SW 1271 (cell line): ENCODE measurements around the gene NPC1.
A peak's percentile ranks its signal among the peaks of the same experiment; 100 is the strongest.

ENCODE experiments used
- DNase-seq, 2 experiments: peaks; one replicate each; lab custom pipeline; 2025; lab: John Stamatoyannopoulos, UW

The NPC1 gene

GRCh38 chr18:23548275-23548674 lies 38.0 kb downstream of the NPC1 start:
- DNase-seq = no peak

DNA sequence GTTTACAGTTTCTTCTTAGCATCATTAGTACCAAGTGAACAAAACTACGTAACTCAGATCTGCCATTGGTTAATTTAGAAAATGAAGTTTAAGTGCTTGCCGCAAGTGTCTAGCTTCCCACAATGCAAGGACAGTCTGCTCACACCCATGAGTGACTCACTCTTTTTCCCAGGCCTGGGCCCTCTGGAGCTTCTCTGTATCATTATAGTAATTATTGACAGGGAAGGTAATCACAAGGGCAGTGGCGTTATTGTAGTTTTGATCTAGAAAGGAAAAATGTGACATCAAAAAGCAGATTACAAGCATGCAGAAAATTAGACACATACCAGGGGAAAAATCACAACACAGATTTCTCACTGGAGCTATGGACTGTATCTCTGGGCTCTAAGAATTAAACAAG lies 38.5 kb downstream of the NPC1 start:
- no peak for DNase-seq

GRCh38 chr18:23547306-23547705 lies 39.0 kb downstream of the NPC1 start:
- DNase-seq = no peak

GRCh38 chr18:23545247-23545789 lies 41.0 kb downstream of the NPC1 start:
- DNase-seq = no peak

GRCh38 chr18:23542461-23542860 lies 43.8 kb downstream of the NPC1 start:
- no peak for DNase-seq

DNA sequence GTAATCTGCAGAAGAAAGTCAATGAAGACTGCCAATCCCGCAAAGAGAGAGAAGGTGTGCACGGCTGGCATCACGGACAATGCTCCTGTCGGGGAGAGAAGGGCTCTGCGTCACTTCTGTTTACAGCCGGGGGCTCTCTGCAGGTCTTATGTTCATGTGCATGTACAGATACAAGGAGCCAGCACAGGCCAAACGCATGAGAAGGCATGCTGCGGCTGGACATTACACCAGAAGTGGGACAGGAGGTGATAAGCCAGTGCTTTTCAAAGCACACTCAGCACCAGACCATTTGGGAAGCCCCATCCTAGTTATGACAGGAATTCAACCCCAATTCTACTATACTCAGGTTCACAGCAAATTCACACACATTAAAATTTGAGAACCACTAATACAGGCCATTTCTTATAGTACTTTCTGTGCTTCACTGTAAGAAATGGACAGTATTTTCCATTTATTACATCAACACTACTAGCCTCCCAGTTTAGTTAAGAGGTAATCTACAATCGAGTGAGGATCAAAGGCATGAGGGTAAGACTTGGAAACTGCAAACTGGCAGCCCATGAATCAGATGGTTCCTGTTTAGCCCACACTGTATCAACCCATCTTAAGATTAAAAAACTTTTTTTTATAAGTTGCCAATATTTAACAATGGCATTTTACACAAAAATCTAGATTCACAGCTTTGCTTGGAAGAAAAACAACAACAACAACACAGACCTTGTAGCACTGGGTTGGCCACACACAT lies 44.8 kb downstream of the NPC1 start:
- DNase-seq = no peak

- DNase-seq = no peak
Measured at GRCh38 chr18:23540867-23541266, 45.4 kb downstream of the NPC1 start.

DNA sequence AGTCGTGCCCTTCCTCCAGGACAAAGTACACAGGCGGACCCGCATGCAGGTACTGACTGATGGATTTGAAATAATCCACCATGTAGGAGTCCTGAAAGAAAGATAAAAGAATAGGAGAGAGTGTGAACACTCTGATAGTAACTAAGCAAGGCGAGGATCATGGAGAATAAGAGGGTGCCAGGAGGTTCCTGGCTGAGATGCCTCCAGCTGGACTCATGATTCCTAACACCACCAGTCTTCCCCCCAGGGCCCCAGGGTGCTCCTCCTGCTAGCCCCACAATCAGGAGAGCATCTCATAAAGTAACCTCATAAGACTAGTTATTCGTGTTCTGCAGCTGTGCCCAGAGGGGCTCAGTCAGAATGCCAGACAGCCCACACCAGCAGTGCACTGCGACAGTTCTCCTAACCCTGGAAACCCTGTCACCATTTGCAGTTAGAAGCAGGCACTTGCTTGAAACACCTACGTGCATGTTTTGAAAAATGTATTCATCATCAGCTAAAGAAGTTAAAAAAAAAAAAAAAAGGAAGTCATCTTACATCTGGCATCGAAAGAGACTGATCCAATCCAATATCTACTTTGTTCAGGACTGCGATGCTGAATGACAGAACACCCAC lies 46.3 kb downstream of the NPC1 start:
- DNase-seq = no peak

DNA sequence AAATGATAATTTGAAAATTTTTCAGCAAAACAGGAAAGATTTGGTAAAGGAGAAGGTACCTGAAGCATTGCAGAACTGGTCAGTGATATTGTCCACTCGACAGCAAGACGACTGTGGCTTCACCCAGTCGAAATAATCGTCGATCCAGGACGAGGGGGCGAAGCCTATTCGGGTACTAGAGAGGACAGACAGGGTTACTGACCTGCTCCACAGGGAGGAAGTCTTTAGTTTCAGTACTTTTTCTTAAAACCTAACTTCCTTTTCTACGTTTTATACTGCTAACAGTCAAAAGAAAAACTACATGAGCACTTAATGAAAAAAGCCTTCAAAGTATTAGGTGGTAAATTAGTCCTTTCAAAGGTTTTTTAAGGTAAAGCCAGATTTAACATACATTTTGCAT lies 47.0 kb downstream of the NPC1 start:
- no peak for DNase-seq

GRCh38 chr18:23538870-23539269 lies 47.4 kb downstream of the NPC1 start:
- no peak for DNase-seq

GRCh38 chr18:23538001-23538400 lies 48.3 kb downstream of the NPC1 start:
- no peak for DNase-seq

DNA sequence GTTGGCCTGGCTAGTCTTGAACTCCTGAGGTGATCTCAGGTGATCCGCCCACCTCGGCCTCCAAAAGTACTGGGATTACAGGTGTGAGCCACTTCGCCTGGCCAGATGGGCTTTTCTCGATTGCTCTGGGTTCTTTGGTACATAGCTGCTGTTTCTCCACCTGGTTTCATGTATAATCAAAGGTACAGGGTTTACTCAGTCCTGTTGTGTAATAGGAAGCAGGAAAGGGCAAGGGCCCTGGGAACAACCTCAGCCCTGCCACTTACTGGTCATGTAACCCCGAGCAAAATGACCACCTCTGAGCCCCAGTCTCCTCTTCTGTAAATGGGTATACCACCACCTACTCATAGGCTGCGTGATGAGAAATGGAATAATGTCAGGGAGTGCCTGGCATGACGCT lies 49.0 kb downstream of the NPC1 start:
- DNase-seq = no peak

- DNase-seq = no peak
Measured at GRCh38 chr18:23536204-23536603, 50.1 kb downstream of the NPC1 start.

DNA sequence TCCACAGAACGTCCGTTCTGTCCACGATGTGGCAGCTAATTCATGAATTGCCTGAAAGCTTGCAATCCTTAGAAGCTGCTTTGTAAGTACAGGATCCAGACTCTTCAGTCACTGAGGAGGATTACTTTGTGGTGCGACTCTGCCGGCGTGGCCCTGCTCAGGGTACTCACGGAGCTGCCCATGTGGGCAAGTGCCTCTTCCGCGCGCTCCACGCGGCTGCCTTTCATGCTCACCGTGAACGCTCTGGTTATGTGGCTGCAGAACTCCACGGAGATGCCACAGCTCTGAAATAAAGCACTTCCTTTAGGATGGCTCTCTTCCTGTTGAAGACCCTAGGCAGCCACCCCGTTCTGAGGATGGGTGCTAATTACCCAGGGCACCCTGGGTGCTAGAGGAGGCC lies 52.0 kb downstream of the NPC1 start:
- DNase-seq = no peak

- no peak for DNase-seq
Measured at GRCh38 chr18:23532848-23533247, 53.5 kb downstream of the NPC1 start.

DNA sequence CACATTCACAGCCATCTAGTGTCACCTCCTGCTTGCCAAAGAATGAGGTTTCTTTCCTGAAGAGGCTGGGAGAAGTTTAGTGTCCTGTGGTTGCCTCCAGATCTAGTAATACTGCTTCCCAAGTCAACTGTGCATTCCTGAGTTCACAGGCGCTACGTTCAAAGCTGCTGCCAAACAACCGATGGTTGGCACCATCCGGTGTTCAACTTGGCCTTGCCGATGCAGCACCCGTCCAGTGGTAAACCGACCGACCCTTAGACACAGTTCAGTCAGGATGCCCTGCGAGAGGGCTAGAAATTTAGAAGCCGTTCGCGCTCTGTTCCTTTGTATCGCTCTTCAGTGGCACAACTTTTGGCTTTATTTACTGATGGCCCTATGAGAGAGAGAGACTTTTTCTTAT lies 54.4 kb downstream of the NPC1 start:
- DNase-seq = no peak

DNA sequence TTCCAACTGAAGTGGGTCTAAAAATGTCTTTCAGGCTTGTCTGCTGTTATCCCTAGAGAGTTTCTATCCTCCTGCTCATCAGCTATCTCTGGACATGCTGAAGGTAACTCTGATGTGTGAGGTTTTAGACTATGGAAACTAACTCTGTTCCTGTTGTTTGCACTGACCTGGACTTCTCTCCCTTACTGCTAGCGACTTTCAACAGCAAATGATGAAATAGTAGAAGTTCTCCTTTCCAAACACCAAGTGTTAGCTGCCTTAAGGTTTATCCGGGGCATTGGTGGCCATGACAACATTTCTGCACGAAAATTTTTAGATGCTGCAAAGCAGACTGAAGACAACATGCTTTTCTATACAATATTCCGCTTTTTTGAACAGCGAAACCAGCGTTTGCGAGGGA lies 56.1 kb downstream of the NPC1 start:
- no peak for DNase-seq

DNA sequence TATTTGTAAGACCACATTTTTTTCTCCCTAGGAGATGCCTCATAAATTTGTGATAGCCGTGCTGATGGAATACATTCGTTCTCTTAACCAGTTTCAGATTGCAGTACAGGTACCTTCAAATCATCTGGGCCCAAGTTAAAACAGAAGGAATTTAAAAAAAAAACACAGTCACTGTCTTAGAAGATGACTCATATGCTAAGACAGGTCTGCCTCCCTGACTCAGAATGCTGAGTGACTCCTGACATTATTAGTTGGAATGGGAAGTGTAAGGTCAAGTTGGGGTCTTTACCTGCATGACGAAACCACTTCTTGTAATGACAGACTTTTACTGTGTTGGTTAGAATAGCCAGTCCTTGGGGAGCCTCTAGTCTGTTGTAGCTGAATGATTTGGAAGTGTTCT lies 56.7 kb downstream of the NPC1 start:
- DNase-seq = peak; percentile 26 to 66

DNA sequence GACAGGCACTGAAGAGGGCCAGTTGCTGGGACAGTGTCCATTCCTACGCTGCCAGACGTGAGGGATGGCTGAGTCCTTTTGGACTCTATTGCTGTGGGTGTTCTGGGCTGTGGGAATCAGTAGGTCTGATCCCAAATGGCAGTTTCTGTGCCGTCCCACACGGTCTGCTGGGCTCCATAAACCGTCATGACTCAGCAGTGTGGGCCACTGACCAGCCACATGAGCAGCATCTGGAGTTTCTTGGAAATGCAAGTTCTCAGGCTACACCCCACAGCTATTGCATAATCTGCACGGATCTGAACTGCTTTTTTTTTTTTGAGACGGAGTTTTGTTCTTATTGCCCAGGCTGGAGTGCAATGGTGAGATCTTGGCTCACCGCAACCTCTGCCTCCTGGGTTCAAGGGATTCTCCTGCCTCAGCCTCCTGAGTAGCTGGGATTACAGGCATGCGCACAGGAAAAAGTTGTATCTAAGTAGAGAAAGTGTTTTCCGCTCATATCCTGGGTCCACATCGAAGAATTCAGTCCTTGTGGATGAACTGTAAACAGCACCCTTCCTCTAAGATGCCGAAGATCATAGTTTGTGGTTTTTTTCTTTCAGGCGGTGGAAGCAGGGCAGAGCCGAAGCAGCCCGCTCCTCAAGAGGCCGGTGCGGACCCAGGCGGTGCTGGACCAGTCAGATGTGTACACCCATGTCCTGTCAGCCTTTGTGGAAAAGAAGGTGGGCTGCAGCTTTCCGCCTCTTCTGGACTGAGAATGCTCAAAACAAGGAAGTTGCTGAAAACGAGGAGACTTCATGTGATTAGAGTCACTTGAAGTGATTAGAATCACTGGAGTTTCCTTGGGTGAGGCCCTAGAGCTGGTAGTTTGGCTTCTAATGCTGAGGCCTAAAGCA lies 57.5 kb downstream of the NPC1 start:
- no peak for DNase-seq

- no peak for DNase-seq
Measured at GRCh38 chr18:23526501-23527063, 59.7 kb downstream of the NPC1 start.

DNA sequence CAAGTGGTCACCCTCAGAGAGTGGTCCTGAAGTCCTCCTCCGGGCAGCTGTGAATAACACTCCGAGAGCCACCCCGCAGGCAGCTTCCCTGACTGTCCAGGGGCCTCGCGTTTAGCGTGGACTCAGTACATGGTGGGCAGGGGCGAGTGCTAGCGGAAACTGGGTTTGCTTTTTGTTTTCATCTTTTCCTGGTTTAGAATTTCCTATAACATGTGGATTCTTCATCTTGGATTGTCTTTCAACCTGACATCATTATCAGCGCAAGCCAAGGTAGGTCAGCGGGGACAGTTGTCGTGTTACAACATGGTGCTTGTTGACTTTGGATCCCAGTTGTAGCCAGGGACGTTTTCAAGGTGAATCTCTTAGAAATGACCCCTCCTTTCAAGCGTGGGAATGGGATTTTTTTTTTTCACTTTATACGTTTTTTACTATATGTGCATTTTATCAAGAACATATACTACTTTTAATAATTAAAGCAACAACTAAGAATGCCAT lies 62.0 kb downstream of the NPC1 start:
- no peak for DNase-seq
